ENCODE results near the gene DAPK1. TPM values are rescaled to one million over a fixed set of nuclear protein-coding genes. Genes with fewer than 3 reads are reported as not detected.

Gene DAPK1
- polyA plus RNA-seq, 1 donor, result 20.6 TPM

DNA sequence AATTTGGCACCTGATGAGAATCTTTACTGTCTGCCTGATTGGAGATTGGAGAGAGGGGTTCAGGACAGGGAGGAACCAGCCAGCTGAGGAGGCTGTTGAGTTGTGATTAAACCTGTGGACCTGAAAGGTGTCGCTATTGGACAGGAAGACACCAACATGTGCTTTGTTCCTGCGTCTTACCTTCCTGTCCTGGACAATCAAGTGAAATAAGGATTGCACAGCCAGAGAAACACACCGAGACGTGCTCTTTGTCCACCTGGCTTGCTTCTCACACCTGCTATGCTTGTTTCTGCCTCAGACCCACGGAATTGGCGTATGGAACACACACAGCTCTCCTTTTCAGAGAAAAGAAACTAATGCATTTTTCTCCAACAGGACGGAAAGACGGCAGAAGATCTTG lies 170.6 kb downstream of the DAPK1 start:
- no peak for DNase-seq (ENCODE audit: low read depth)

DNA sequence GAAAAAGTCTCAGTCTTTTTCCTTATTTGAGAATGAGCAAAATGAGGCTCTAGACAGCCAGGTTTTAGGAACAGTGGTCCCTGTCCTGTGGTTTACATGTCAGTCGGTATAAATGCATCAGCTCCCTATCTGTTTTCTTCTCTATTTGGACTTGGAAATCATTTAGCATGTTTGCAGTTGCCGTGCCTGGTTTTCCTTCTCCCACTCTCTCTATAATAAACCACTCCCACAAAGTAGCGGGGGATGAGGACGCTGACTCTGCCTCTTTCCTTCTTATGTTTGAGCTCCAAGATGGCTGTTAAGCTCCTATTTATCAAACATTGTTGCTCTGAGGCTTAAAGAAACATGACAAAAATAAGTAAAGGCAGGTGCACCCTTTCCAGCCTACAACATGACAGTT lies 171.1 kb downstream of the DAPK1 start:
- DNase-seq (ENCODE audit: low read depth), result no peak

DNA sequence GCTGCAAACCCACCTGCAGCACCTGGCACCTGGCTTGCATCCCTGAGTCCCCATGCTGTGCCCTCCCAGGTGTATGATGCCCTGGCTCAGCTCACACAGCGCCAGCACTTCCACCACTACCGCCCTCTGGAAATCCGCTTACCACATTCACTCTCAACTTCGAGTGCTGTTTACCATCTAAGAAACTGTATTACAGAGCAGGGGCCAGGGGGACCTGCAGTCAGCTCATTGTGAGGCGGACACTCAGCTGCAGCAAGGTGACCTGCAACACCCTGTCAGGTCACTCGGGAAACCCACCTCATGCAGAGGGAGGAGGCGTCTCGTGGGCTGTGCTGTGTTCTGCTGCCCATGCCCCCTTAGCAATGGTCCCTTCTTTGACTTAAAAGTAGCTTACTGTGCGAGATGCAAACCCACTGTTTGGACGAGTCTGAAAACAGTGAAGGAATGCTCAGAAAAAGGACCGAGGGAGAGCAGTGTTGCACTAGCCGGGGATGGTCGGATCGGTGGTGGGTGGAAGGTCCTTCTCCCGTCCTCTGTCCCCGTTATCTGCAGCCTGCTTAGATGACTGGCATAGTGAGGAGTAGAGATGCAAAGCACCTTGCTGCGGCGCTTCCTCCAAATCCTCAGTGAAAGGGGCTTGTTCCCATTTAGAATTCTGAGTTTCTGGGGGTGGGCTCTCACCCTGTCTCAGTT lies 173.1 kb downstream of the DAPK1 start:
- DNase-seq (ENCODE audit: low read depth), result no peak

DNA sequence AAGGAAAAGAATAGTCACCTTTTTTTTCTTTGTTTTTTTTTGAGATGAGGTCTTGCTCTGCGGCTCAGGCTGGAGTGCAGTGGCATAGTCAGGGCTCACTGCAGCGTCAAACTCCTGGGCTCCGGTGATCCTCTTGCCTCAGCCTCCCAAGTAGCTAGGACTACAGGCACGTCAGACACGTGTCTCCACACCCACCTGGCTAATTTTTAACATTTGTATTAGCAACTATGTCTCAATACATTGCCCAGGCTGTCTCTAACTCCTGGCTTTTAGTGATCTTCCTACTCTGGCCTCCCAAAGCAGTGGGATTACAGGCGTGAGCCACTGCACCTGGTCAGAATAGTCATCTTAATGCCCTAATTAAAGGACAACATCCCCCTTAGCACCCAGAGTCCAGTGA lies 173.8 kb downstream of the DAPK1 start:
- DNase-seq (ENCODE audit: low read depth), result no peak

DNA sequence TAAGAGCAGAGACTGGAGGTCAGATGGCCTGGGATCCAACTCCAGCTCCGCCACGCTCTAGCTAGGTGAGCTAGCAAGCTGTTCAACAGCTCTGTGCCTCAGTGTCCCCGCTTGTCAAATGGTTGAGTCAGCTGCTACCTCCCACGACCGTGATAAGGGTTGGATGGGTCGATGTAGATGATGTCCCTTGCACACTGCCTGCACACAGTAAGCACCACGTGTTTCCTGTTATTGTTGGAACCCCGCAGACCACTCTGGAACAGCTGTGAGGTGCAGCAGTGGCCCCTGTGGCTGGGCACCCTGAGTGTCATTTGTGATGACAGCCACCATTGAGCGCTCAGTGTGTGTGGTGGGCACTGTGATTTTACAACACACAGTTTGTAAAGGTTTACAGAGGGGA lies 174.3 kb downstream of the DAPK1 start:
- DNase-seq (ENCODE audit: low read depth), result no peak

DNA sequence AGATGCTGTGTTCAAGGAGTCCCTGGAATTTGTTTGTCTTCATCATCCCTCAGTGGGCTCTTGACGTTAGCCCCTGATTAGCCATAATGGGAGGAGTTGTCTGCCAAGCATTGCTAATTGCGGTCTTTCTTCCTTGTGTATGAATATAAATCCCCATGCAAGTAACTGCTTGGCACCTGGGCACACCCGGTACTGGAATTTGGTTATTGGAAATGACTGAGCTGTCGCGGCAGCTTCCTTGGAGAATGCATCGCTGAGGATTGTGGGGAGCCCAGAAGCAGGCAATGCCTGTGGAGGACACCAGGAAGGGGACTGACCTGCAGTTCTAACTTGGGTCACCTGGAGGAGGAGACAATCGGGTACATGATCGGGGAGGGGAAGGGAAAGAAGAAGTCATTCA lies 174.9 kb downstream of the DAPK1 start:
- no peak for DNase-seq (ENCODE audit: low read depth)

DNA sequence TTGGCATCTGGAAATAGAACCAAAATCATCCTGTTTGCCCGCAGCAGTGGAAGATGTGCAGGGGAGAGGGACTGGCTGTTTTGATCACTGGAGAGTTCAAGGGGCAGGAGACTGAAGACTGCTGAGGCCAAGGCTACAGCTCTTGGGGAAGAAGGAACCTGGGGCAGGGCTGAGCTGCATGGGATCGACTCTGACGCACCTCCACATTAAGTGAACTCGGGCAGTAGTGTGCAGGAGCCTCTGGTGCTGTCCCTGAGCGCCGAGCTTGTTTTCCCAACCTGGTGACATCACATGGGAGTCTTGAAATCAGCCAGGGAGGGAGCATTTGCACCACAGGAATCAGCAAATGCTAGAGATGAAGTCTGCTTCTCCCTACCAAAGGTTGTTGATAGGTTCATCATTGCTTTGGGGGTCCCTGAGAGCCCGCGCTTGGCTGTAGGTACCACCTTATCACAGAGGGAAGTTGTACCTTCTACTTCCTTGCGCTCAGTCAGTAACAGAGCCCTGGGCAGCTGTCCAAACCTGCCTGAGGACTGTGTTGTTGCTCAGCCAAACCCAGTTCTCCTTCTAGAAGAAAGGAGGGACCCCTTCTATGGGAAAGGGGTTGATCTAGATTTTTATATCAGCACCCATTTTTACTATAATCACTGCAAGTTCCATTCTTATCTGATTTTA lies 175.9 kb downstream of the DAPK1 start:
- no peak for DNase-seq (ENCODE audit: low read depth)

DNA sequence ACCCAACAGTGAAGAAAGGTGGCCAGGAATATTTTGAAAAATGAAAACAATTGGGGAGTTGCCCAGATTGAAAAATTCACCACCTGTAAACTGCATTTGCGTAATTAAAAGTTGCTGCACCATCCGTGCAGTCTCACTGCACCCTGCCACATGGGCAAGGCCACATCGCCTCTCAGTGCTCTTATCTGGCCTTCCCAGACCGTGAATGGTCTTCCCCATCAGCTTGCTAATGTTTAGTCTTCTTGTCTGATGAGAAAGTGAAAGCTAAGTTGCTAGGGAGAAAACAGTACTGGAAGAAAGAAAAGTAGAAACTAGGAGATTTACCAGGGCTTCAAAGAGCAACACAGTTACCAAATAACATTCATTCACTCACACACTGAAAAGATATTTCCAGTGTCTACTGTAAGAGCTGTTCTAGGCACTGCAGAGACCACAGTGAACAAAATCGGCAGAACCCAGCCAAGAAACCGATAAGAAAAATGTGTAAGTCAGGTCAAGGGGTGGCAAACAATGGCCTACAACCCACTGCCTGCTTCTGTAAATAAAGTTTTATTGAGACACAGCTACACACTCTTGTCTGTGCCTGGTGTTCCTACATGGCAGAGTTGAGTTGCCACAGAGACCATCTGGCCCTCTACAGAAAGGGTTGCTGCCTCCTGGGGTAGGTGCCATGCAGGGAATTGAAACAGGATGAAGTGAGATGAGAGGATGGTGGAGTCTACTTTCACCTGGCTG lies 177.1 kb downstream of the DAPK1 start:
- DNase-seq (ENCODE audit: low read depth), result no peak

DNA sequence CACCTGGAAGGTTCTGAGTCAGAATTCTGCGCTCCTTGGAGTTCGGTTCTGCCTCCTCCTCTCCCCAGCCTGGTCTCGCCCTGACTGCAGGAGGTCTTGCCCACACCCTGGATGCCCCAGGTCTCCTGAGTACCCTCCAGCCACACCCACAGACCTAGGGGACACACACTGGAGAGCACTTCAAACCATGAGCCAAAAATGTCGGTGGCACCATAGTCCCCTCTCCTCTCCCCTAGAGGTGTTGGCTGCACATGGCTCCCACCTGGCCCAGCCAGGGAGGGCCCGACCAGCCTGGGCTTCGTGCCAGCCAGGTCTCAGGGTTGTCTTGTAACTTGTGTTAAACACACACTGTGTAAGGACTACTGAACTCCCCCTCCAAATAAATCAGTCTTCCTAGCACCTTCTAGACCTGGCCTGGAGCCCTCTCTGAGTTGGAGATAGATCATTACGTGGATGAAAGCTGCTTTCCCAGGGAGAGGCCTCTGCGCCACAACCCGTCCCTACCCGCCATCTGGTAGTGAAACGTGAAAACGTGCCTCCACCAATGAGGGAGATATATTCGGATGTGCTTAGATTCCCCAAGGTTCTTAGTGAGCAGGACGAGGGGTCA lies 178.3 kb downstream of the DAPK1 start:
- no peak for DNase-seq (ENCODE audit: low read depth)

DNA sequence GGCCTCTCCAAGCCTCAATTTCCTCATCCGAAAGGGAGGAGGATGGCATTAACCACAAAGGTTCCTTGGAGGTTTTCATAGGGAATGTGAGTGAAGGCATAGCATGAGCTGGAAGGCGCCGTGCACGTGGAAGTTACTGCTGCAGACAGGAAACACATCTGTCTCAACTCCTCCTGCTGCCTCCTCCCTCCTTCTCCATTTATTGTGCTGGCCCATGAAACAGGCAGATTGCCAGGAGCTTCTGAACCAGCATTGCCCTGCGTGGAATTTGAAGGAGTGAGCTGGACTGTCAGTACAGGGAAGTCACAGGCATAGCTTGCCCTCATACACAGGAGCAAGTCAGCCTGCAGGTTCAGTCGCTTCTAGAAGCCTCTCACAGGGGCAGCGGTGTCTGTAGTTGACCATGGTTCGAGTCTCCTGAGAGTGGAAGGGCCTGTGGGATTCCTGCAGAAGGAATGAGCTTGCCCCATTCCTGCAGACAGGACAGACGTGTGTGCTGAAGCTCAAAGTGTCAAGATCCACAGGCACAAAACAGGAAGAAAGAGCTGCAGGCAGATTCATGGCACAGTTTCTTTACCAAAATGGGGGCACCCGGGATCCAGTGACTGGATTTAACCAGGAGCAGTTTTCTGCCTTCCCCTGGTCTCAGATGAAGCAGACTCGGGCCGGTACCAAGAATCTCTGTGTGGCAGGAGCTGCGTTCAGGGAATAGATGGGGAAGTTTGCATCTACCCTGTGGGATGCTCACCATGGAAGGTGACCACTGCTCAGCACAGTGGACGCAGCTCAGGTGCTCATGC lies 179.5 kb downstream of the DAPK1 start:
- no peak for DNase-seq (ENCODE audit: low read depth)

DNA sequence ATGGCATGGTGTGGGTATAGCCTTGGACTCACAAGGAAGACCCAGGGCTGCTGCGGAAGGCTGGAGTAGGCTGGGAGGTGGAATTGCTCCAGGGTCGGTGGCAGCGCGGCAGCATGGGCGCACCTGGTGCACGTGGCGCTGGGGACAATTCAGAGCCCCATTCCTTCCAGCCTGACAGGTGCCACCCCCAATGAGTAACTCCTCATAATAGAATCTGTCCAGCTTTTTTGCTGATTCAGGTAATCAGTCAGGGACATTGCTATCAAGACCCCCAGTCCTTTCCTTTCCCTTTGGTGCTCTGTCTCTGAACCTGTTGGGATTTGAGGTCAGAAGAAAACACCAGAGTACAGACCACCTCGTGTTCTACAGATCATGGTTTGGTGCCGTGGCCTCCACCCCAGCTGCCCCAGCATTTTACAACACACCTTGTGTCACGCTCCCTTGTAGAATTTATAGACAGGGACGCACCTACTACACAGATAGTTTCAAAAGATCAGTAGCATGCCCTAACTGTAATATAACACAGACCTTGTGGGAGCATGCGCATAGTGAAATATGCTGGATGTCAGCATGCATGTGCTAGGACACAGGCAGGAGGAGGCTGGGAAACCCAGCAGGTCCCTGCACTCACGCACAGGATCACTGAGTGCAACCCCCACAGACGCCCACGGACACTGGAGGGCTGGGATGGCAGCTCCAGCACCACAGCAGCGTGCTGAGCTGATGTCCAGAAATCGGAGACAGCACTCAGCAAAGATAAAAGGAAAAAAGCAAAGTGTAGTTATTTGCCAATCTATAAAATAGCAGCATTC lies 180.3 kb downstream of the DAPK1 start:
- DNase-seq (ENCODE audit: low read depth), result no peak

DNA sequence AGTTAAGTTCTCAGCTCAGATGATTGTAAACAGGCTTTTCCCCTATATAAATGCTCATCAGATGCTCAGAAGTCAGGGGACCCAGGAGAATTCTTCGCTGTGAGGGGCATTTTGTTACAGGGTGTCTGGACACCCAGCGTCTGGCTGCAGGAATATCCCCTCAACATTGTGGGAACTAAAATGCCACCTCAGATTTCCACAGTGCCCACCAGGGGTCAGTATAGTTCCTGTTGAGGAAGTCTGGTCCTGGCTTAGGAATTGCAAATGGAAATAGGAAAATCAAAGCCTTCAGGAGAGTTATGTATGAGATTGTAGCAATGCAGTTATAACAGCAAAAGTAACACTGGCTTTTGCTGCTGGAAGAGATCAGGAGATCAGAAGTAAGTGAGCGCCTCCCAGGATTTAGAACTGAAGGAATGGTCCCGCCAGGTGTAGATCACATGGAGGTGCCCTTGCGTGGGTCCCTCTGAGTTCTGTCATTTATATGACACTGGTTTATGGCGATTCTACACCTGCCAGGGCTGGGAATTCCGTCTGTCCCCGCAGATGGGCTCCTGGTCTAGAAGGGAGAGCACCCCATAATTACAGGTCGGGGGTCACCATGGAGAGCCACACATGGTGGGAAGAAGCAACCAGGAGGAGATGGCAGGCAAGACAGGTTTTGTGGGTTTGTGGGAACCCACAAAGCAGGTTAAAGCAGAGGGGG lies 181.1 kb downstream of the DAPK1 start:
- DNase-seq (ENCODE audit: low read depth), result peak; percentile 59

DNA sequence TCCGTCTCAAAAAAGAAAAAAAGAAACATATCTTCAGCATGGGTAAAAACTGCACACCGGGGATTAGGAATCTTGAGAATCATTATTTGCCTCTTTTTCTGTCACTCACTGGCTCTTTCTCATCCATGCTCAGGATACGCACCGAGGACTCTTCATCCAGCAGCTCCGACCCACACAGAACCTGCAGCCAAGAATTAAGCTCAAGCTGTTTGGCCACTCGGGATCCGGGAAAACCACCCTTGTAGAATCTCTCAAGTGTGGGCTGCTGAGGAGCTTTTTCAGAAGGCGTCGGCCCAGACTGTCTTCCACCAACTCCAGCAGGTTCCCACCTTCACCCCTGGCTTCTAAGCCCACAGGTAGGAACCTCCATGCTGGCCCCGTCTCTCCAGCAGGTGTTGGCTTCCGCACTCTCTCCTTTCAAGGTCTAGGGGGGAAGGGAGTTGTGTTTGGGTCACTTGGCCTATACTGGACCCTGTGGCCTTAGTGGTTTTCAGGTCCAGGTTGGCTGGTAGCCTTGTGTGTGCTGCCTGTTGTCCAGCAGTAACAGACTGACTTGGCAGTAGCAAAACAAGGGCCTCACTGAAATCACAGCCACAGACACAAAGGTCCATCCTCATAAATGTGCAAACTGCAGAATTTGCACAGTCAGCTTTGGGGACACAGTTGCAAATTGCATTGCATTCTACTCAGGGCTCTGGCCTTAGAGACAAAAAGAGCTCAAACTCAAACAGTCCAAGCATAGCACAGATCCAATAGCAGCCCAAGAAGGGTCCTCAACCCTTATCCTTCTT lies 183.8 kb downstream of the DAPK1 start:
- no peak for DNase-seq (ENCODE audit: low read depth)

DNA sequence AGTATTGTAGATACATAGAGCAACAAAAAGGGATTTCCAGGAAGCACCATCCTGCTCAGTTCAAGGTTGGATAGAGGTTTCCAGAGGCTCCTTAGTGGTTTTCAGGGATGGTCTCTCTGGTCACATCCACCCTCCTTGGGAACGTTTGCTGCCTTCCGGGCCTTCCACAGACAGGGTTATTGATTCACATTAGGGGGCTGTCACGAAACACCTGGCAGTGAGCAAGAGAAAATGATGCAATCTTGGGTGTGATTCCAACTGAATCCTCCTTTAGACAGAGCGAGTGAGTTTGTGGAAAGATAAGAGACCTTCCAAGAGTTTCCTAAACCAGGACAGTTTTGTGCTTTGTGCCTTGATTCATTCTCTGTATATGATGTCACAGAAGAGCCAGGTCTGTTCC lies 184.4 kb downstream of the DAPK1 start:
- DNase-seq (ENCODE audit: low read depth), result no peak

DNA sequence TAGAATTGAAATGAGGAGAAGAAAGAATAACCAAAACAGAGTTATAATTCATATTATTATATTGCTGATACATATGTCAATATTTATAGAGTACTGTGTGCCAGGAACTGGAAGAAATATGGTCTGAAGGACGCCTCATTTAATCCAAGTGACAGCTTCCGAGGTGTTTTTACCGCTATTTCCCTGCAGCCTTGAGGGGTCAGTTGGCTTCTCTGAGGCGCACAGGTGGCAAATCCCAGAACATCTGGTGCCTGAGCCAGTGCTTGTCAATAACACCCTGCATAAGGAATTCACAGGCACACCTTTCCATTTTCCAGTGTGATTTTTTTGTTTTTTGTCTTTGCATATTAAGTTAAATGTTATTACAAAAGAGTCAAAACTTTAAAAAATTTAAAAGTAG lies 185.0 kb downstream of the DAPK1 start:
- no peak for DNase-seq (ENCODE audit: low read depth)

DNA sequence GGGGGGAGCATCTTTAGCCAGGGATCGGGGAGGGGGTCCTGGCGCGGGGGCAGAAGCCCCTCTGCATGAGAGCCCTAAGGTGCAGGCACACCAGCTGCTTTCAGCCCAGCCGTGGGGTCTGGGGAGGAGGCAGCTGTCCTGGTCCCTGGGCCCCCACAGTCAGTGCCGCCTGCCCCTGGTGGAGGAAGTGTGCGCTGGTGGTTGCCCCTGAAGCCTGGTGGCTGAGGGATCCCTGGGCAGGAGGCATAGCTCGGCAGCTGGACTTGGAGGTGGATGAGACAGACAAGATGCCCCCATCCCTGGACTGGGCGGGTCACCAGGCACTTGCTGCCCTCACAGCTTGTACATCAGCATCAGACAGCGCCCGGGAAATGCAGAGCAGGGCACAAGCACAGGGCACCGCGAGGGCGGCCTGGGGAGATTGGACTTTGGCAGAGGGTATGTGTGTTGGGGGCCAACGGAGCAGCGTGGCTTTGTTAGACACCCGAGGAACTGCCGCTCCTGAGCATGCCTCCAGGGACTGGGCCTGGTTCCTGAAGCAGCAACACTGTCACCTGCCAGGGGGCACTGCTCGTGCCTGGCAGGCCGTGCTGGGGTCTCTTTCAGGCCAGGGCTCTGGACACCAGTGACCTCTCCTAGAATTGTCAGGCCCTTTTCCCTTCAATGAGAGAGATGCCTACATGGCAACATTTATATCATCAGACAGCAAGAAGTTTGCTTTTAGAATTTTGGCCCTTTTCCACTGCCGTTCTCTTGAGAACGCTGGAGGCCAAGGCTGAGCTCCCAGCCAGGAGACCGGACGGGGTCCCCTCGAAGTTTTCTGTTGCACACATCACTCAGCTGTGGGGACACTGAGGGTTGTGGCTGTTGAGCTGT lies 186.3 kb downstream of the DAPK1 start:
- DNase-seq (ENCODE audit: low read depth), result no peak

DNA sequence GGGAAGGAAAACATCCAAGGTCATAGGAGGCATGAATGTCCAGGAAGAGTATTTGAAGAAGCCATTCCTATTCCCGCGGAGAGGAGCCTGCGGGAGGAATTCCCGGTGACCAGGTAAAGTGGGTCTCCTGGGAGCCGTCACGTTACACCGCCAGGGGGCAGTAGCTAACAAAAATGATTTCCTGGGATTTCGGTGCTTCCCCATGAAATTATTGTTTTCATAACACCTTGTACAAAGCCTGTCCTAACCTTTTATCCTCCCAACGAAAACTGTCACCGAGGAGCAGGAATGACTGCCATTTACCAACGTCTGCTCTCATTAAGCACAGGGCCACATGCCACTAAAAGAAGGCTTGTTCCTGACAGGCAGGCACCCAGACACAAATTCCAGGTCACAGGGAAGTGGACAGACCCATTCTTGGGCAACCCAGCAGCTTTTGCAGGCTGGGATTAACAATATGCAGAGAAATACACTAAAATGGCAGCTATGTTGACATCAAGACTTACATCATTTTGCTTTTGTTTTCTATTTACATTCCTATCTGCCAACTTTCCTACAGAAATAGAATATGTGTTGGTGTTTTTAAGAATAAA lies 187.1 kb downstream of the DAPK1 start:
- no peak for DNase-seq (ENCODE audit: low read depth)

DNA sequence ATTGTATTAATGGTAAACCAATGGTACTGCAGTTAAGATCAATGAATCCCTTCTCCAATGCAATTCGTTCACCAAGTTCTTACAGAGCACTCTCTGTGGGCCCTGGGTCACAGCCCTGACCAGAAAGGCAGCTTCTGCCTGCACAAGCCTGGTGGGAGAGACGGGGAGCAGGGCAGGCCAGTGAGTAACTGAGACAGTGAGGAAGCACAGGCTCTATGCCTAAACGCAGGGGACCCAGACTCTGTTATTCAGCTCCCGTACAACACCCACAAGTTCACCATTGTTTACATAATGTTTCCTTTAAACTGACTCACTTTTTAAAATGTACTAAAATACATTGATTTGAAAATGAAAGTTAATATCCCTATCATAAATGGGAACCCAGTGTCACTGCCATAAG lies 187.8 kb downstream of the DAPK1 start:
- DNase-seq (ENCODE audit: low read depth), result no peak
